Ishikawa (cell line): Measurements from ENCODE around the gene SMARCD3.

Experiments
- CEBPB ChIP-seq: IDR thresholded peaks from 2 replicates; pipeline ENCODE4 v1.6.1; 2012
- CREB1 ChIP-seq: IDR thresholded peaks from 2 replicates; pipeline ENCODE4 v1.6.1; 2012; ENCODE audit warnings: low read depth
- EGR1 ChIP-seq: IDR thresholded peaks from 2 replicates; pipeline ENCODE4 v1.6.1; 2012
- EP300 ChIP-seq: IDR thresholded peaks from 2 replicates; pipeline ENCODE4 v1.6.1; 2012; ENCODE audit warnings: borderline replicate concordance
- FOXM1 ChIP-seq: IDR thresholded peaks from 2 replicates; pipeline ENCODE4 v1.6.1; 2012; ENCODE audit warnings: low read depth, borderline replicate concordance
- NFIC ChIP-seq: IDR thresholded peaks from 2 replicates; pipeline ENCODE4 v1.6.1; 2012
- RAD21 ChIP-seq: IDR thresholded peaks from 2 replicates; pipeline ENCODE4 v1.6.1; 2012; ENCODE audit warnings: low read depth
- REST ChIP-seq: IDR thresholded peaks from 2 replicates; pipeline ENCODE4 v1.6.1; 2012; ENCODE audit warnings: low read depth, mild to moderate bottlenecking
- TAF1 ChIP-seq: IDR thresholded peaks from 2 replicates; pipeline ENCODE4 v1.6.1; 2012; ENCODE audit warnings: low read depth, mild to moderate bottlenecking
- TCF12 ChIP-seq: IDR thresholded peaks from 2 replicates; pipeline ENCODE4 v1.6.1; 2012; ENCODE audit warnings: low read depth
- TEAD4 ChIP-seq: IDR thresholded peaks from 2 replicates; pipeline ENCODE4 v1.6.1; 2012
- YY1 ChIP-seq: IDR thresholded peaks from 2 replicates; pipeline ENCODE4 v1.6.1; 2012; ENCODE audit warnings: low read depth
- ZBTB7A ChIP-seq: IDR thresholded peaks from 2 replicates; pipeline ENCODE4 v1.6.1; 2012; ENCODE audit warnings: low read depth
- TF ChIP-seq, protein P1 (sequence below): IDR thresholded peaks from 2 replicates; pipeline ENCODE4 v1.6.1; 2012
- TF ChIP-seq, protein P2 (sequence below): IDR thresholded peaks from 2 replicates; pipeline ENCODE4 v1.6.1; 2012

The SMARCD3 gene

GRCh38 chr7:151240942-151241754 lies 7.3 kb downstream of the SMARCD3 start:
- TF ChIP-seq YY1 (no peak), EGR1 (no peak), RAD21 (no peak), NFIC (no peak)
- TF ChIP-seq, protein P1, sequence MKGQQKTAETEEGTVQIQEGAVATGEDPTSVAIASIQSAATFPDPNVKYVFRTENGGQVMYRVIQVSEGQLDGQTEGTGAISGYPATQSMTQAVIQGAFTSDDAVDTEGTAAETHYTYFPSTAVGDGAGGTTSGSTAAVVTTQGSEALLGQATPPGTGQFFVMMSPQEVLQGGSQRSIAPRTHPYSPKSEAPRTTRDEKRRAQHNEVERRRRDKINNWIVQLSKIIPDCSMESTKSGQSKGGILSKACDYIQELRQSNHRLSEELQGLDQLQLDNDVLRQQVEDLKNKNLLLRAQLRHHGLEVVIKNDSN = no peak

GRCh38 chr7:151240536-151240935 lies 8.0 kb downstream of the SMARCD3 start:
- no peak for TF ChIP-seq REST
- no peak for TF ChIP-seq RAD21
- TF ChIP-seq TEAD4 = no peak
- TF ChIP-seq CREB1 = no peak
- TF ChIP-seq EGR1 = no peak
- no peak for TF ChIP-seq YY1
- TF ChIP-seq CEBPB = no peak

DNA sequence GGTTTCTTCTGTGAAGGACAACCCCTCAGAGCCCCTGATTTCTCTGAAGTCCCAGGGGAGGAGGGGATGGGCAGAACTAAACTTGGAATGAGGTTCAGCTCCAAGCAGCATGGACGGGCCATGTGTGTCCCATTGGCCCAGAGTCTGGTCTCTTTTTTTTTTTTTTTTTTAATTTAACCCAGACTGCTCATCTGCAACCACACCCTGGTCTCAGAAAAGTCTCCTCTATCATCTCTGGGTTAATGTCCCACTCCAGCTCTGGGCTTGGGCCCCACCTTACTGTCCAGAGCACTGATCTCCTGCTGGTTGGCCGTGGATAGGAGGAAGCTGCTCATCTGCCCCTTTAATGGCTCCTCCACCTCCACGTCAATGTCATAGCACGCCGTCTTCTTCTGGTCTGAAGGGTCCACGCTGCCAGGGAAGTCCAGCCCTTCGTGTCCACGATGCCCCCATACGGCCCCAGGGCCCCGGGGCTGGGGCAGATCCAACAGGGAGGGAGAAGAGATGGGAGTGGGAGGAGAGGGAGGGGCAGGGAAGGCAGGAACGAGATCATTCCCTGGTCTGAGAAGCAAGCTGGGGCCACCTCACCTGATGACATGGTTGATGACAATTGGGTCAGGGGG lies 8.5 kb downstream of the SMARCD3 start:
- TF ChIP-seq NFIC = no peak
- no peak for TF ChIP-seq TCF12
- no peak for TF ChIP-seq TEAD4
- no peak for TF ChIP-seq CREB1
- no peak for TF ChIP-seq EP300
- TF ChIP-seq, protein P2, sequence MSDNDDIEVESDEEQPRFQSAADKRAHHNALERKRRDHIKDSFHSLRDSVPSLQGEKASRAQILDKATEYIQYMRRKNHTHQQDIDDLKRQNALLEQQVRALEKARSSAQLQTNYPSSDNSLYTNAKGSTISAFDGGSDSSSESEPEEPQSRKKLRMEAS = no peak
- no peak for TF ChIP-seq EGR1
- TF ChIP-seq, protein P1 = no peak
- no peak for TF ChIP-seq CEBPB
- TF ChIP-seq FOXM1 = no peak
- TF ChIP-seq ZBTB7A = no peak

DNA sequence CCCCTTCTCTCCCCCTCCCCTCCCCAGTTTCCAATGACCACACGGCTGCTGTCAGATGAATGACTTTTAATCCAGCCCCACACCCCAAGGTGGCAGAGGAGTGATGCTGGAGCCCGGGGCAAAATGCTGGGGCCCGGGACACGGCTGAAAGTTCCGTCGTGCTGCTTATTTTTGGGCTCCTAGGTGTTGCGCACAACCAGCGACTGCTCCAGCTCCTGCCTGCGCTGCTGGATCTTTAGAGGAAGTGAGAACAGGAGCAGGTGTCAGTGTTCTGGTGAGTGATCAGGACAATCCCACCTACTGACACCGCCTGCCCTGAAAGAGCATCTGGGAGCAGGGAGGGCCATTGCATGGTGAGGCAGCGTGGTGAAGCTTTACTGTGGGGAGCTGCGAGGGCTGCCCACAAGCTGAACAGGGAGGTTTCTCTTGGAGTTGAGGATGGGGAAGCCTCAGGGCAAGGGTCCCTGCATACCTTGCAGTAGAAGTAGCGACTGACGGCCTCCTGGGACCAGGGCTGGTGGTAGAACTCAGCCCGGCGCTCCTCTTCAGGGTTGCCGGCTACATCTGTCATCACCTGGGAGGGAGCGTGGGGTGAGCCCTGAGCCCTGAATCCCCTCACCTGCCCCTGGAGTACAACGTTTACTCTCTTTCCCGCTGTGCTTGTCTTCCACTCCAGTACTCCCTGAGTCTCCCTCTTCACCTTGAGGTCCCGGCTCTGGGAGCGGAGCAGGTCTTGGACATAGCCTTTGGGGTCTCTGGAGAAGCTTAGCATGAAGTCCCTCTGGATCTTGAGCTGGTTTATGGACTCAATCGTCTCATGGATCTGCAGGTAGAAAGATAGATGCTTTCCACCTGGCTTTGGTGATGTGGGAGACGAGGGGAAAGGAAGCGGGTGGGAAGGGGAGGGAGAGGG lies 9.3 kb downstream of the SMARCD3 start:
- TF ChIP-seq, protein P2 = no peak
- TF ChIP-seq REST (no peak), TAF1 (no peak), FOXM1 (no peak), TEAD4 (no peak), RAD21 (no peak), TCF12 (no peak), YY1 (no peak), EP300 (no peak)
- TF ChIP-seq, protein P1 = no peak

DNA sequence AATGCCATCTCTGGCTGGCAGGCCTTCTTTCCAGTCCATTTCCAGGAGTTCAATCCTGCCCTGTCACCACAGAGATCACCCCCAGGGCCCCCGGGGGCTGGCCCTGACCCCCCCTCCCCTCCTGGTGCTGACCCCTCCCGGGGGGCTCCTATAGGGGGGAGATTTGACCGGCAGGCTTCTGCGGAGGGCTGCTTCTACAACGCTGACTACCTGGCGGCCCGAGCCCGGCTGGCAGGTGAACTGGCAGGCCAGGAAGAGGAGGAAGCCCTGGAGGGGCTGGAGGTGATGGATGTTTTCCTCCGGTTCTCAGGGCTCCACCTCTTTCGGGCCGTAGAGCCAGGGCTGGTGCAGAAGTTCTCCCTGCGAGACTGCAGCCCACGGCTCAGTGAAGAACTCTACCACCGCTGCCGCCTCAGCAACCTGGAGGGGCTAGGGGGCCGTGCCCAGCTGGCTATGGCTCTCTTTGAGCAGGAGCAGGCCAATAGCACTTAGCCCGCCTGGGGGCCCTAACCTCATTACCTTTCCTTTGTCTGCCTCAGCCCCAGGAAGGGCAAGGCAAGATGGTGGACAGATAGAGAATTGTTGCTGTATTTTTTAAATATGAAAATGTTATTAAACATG lies 10.2 kb downstream of the SMARCD3 start:
- TF ChIP-seq FOXM1 (no peak), REST (no peak), EP300 (no peak), NFIC (no peak), TCF12 (no peak), CEBPB (no peak), TEAD4 (no peak), CREB1 (no peak), TAF1 (no peak), EGR1 (no peak)
- TF ChIP-seq, protein P2 = no peak
- TF ChIP-seq, protein P1 = no peak
